H1 (cell line): Measurements from ENCODE around the gene KLK1. TPM values are rescaled to one million over a fixed set of nuclear protein-coding genes. Genes with fewer than 3 reads are reported as not detected.

Experiments used
- BACH1 ChIP-seq: IDR thresholded peaks from 2 replicates; pipeline ENCODE4 v1.6.1; 2012; ENCODE audit warnings: low read length, improper control_type of control experiment
- EGR1 ChIP-seq: IDR thresholded peaks from 2 replicates; pipeline ENCODE4 v1.6.1; 2011; ENCODE audit warnings: low read depth, low read length, borderline replicate concordance
- EZH2 ChIP-seq: fragments of 200-600 bp; sonication (generic); IDR thresholded peaks from 2 replicates; pipeline ENCODE4 v1.7.1; 2012; ENCODE audit warnings: low read depth, mild to moderate bottlenecking, moderate library complexity, low read length, inconsistent platforms; ENCODE audit not compliant: severe bottlenecking
- FOSL1 ChIP-seq: IDR thresholded peaks from 2 replicates; pipeline ENCODE4 v1.6.1; 2011; ENCODE audit warnings: mild to moderate bottlenecking, low read depth, low read length, moderate library complexity; ENCODE audit not compliant: insufficient read depth
- JUND ChIP-seq: IDR thresholded peaks from 2 replicates; pipeline ENCODE4 v1.6.1; 2011; ENCODE audit warnings: mild to moderate bottlenecking, improper control_type of control experiment, low read length
- KDM4A ChIP-seq: IDR thresholded peaks from one replicate; pipeline ENCODE4 v1.7.1; 2012; ENCODE audit warnings: low read depth, mild to moderate bottlenecking, moderate library complexity, low read length, inconsistent platforms; ENCODE audit not compliant: severe bottlenecking
- NRF1 ChIP-seq: IDR thresholded peaks from 2 replicates; pipeline ENCODE4 v1.6.1; 2011; ENCODE audit warnings: mild to moderate bottlenecking, low read depth, low read length, improper control_type of control experiment
- POLR2A ChIP-seq, 2 experiments: IDR thresholded peaks; 1 replicate in 1 of 2; 2 replicates in 1 of 2; pipeline ENCODE4 v1.6.1; 2011; ENCODE audit warnings: low read depth in 2 of 2, low read length in 2 of 2, mild to moderate bottlenecking in 2 of 2; ENCODE audit errors: control extremely low read depth in 1 of 2
- RXRA ChIP-seq: IDR thresholded peaks from 2 replicates; pipeline ENCODE4 v1.6.1; 2011; ENCODE audit warnings: low read depth, mild to moderate bottlenecking, low read length, moderate library complexity; ENCODE audit not compliant: insufficient read depth
- SIN3A ChIP-seq, 2 experiments: IDR thresholded peaks in 1 of 2; conservative IDR thresholded peaks in 1 of 2; 2 replicates each; pipeline ENCODE4 v1.6.1; 2011 to 2012; ENCODE audit warnings: low read length in 2 of 2, improper control_type of control experiment in 1 of 2, low read depth in 1 of 2, mild to moderate bottlenecking in 1 of 2
- SIX5 ChIP-seq: IDR thresholded peaks from 2 replicates; pipeline ENCODE4 v1.6.1; 2011; ENCODE audit warnings: mild to moderate bottlenecking, low read depth, low read length
- SP2 ChIP-seq: IDR thresholded peaks from 2 replicates; pipeline ENCODE4 v1.6.1; 2012; ENCODE audit warnings: mild to moderate bottlenecking, low read length, inconsistent platforms
- SUZ12 ChIP-seq: fragments of 200-600 bp; sonication (generic); IDR thresholded peaks from 2 replicates; pipeline ENCODE4 v1.6.1; 2012; ENCODE audit warnings: mild to moderate bottlenecking, inconsistent platforms, low read length, moderate library complexity, mixed read lengths
- TAF1 ChIP-seq: IDR thresholded peaks from 2 replicates; pipeline ENCODE4 v1.6.1; 2011; ENCODE audit warnings: mild to moderate bottlenecking, low read depth, low read length
- TBP ChIP-seq: IDR thresholded peaks from 2 replicates; pipeline ENCODE4 v1.6.1; 2011; ENCODE audit warnings: low read depth, low read length, improper control_type of control experiment
- YY1 ChIP-seq: IDR thresholded peaks from 2 replicates; pipeline ENCODE4 v1.6.1; 2011; ENCODE audit warnings: low read depth, mild to moderate bottlenecking, low read length
- ZNF274 ChIP-seq: IDR thresholded peaks from 2 replicates; pipeline ENCODE4 v1.7.0; 2012; ENCODE audit warnings: low read length, borderline replicate concordance; ENCODE audit errors: extremely low read depth
- polyA plus RNA-seq, 7 experiments: library from polyadenylated mRNA; depleted of rRNA in 3 of 7; stranded (reverse) in 5 of 7; unstranded in 2 of 7; fragments of >200 nt in 5 of 7; fragments of 200-250 nt in 2 of 7; gene quantifications; 1 replicate in 5 of 7; 2 replicates in 1 of 7; 4 replicates in 1 of 7; pipeline versions ENCODE4 v1.2.1 to v1.2.3, GENCODE V29; 2011 to 2013; ENCODE audit warnings: missing spikeins in 2 of 7, mixed read lengths in 2 of 7
- total RNA-seq: library from RNA; stranded (reverse); fragmentation: NEBNext Ultra II Directional; extraction: Animal tissue kit (Norgen Biotek cat#: 25700); gene quantifications from 2 replicates; pipeline ENCODE4 v1.2.1, GENCODE V29; 2021
- TF ChIP-seq, protein P1 (sequence below): IDR thresholded peaks from 2 replicates; pipeline ENCODE4 v1.6.1; 2011; ENCODE audit warnings: low read length, improper control_type of control experiment
- TF ChIP-seq, protein P2 (sequence below): IDR thresholded peaks from 2 replicates; pipeline ENCODE4 v1.6.1; 2011; ENCODE audit warnings: low read depth, mild to moderate bottlenecking, low read length; ENCODE audit not compliant: insufficient read depth
- TF ChIP-seq, protein P3 (sequence below): IDR thresholded peaks from 2 replicates; pipeline ENCODE4 v1.6.1; 2012; ENCODE audit warnings: low read length, inconsistent platforms

KLK1 gene
- total and polyA plus RNA-seq, 2 of the 8 experiments (the other 6 are each of a cell fraction or from before 2014, with no cell fraction given), result 3.4 to 4.0 TPM

DNA sequence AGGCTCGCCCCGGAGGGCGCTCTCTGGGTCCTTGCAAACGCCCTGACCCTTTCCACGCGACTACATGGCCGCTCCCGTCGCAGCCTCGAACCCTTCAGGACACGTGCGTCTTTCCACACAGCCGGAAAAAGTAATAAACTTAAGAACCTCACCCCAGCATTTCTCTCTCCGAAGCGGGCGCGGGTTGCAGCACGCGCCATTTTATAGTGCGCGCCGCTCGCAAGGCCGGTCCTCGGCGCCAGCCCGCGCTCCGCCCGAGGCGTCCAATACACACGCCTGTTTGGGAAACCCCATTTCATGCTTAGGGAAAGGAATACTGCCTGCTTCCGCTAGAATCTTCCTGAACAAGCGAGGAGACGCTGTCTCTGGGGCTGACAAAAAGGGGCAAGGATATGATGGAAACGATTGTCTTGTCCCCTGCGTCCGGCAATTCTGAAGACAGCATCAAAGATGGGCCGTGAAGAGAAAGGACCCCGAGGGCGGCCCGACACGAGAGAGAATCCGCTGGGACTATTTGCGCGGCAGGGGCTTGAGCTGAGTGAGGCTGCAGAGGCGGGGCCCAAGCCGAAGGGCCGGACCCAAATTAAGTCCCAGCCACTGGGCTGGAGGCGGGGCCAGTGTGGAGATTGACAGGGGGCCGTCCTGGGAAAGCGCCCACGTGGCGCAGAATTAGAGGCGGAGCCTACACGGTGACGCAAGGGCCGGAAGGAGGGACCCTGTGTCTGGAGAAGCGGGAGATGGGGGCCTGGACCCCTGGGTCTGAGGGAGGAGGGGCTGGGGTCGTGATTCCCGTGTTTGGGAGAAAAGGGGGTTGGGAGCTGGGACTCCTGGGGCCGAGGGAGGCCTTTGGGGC lies 18.9 kb downstream of the KLK1 start (continued):
- TF ChIP-seq, protein P1, sequence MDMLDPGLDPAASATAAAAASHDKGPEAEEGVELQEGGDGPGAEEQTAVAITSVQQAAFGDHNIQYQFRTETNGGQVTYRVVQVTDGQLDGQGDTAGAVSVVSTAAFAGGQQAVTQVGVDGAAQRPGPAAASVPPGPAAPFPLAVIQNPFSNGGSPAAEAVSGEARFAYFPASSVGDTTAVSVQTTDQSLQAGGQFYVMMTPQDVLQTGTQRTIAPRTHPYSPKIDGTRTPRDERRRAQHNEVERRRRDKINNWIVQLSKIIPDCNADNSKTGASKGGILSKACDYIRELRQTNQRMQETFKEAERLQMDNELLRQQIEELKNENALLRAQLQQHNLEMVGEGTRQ, result peak; percentile 88
- TF ChIP-seq EGR1 (no peak; the same call in none of the 2 replicates), SIN3A (conservative IDR thresholded peaks at IDR 0.05 in 1 of 2, IDR thresholded peaks at IDR 0.05 in 1 of 2; ENCODE audit: low read depth in 1 of 2, low read length in 2 of 2) (0 out of 4 replicates have a peak, but pooled peaks have one; percentile 18 to 22), FOSL1 (no peak), TBP (peak; percentile 98), YY1 (peak; percentile 85), NRF1 (peak; percentile 16; the same call in 1 of the 2 replicates), RXRA (no peak), JUND (peak; percentile 64), SIX5 (no peak), SUZ12 (no peak), ZNF274 (no peak), EZH2 (no peak), SP2 (no peak), BACH1 (no peak), POLR2A (IDR thresholded peaks at IDR 0.05; ENCODE audit: control extremely low read depth in 1 of 2, low read depth in 2 of 2, low read length in 2 of 2) (peak; percentile 98 to 99), KDM4A (peak; percentile 47), TAF1 (peak; percentile 99)
- TF ChIP-seq, protein P2, sequence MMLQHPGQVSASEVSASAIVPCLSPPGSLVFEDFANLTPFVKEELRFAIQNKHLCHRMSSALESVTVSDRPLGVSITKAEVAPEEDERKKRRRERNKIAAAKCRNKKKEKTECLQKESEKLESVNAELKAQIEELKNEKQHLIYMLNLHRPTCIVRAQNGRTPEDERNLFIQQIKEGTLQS, result peak; percentile 80; the same call in 1 of the 2 replicates
- TF ChIP-seq, protein P3, sequence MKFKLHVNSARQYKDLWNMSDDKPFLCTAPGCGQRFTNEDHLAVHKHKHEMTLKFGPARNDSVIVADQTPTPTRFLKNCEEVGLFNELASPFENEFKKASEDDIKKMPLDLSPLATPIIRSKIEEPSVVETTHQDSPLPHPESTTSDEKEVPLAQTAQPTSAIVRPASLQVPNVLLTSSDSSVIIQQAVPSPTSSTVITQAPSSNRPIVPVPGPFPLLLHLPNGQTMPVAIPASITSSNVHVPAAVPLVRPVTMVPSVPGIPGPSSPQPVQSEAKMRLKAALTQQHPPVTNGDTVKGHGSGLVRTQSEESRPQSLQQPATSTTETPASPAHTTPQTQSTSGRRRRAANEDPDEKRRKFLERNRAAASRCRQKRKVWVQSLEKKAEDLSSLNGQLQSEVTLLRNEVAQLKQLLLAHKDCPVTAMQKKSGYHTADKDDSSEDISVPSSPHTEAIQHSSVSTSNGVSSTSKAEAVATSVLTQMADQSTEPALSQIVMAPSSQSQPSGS, result peak; percentile 23; the same call in 1 of the 2 replicates
